ENCODE results near the gene TMEM178B.

GRCh38 chr7:141481971-141482370 is 408.1 kb downstream of the TMEM178B start:
- TF ChIP-seq POLR2A (IDR thresholded peaks at IDR 0.05) (no peak), CTCF (IDR thresholded peaks at IDR 0.05) (no peak)

Measured in right lobe of liver (tissue), 4 donors.